ENCODE results near the gene STK32B.

STK32B gene

GRCh38 chr4:5206016-5206790, 154.9 kb downstream of the STK32B start:
- Mint-ChIP-seq H3K4me3 (no peak overlapping the region), H3K4me1 (no peaks in the 10 kb centered on the region), H3K27ac (no peak overlapping the region), H3K9me3 (peaks cover 9 to 29% of the 10 kb centered on the region in 2 donors), H3K27me3 (no peaks in the 10 kb centered on the region)
- ATAC-seq, result no peak
- no peak for DNase-seq

DNA sequence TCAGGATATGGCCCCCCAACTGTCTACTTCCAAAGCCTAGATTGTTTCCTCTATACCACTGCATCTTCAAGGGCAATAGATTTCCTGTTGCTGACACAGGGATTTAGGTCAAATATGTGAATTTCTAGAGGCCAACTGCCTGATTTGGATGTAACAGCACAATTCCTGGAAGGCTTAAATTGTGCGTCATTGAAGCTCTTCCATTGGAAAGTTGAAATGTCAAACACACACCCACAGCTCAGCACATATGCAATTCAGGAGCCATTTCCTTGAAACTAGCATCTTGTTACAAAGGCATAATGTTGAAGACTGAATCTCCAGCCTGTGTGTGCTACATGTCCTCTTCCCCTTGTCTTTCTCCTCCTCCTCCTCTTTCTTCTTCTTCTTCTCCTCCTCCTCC, 158.6 kb downstream of the STK32B start:
- DNase-seq (no peak), ATAC-seq (no peak)
- Mint-ChIP-seq H3K4me1 (no peaks in the 10 kb centered on the region), H3K27ac (no peak overlapping the region), H3K27me3 (no peaks in the 10 kb centered on the region), H3K9me3 (peaks cover 0 to 14% of the 10 kb centered on the region in 2 donors), H3K4me3 (no peak overlapping the region)

GRCh38 chr4:5211282-5211839, 160.1 kb downstream of the STK32B start:
- Mint-ChIP-seq H3K4me1 (no peaks in the 10 kb centered on the region), H3K9me3 (peaks cover 0 to 7% of the 10 kb centered on the region in 2 donors), H3K4me3 (no peak overlapping the region), H3K27me3 (no peaks in the 10 kb centered on the region), H3K27ac (no peak overlapping the region)
- ATAC-seq, result no peak
- DNase-seq, result no peak

GRCh38 chr4:5212255-5213013, 161.2 kb downstream of the STK32B start:
- ATAC-seq (no peak), DNase-seq (no peak)
- H3K27ac Mint-ChIP-seq, result no peak overlapping the region
- no peaks in the 10 kb centered on the region for H3K4me1 Mint-ChIP-seq
- no peaks in the 10 kb centered on the region for H3K9me3 Mint-ChIP-seq
- no peaks in the 10 kb centered on the region for H3K27me3 Mint-ChIP-seq
- no peak overlapping the region for H3K4me3 Mint-ChIP-seq

- Mint-ChIP-seq H3K27ac (peak overlapping the region in 1 of 2 donors; percentile 48), H3K4me3 (no peak overlapping the region), H3K4me1 (no peaks in the 10 kb centered on the region), H3K27me3 (no peaks in the 10 kb centered on the region), H3K9me3 (no peaks in the 10 kb centered on the region)
- DNase-seq (no peak), ATAC-seq (no peak)
These were observed 161.9 kb downstream of the STK32B start for GRCh38 chr4:5213087-5213595.

GRCh38 chr4:5215321-5215720, 164.0 kb downstream of the STK32B start:
- no peak overlapping the region for H3K27ac Mint-ChIP-seq
- H3K9me3 Mint-ChIP-seq, result peaks cover 0 to 11% of the 10 kb centered on the region in 2 donors
- ATAC-seq, result no peak
- DNase-seq, result no peak
- no peak overlapping the region for H3K4me3 Mint-ChIP-seq
- no peaks in the 10 kb centered on the region for H3K4me1 Mint-ChIP-seq
- H3K27me3 Mint-ChIP-seq, result no peaks in the 10 kb centered on the region

GRCh38 chr4:5217421-5217820, 166.1 kb downstream of the STK32B start:
- DNase-seq (no peak), ATAC-seq (no peak)
- H3K4me1 Mint-ChIP-seq, result no peaks in the 10 kb centered on the region
- H3K9me3 Mint-ChIP-seq, result peaks cover 11 to 32% of the 10 kb centered on the region in 2 donors
- no peaks in the 10 kb centered on the region for H3K27me3 Mint-ChIP-seq
- H3K27ac Mint-ChIP-seq, result no peak overlapping the region
- no peak overlapping the region for H3K4me3 Mint-ChIP-seq

- no peak overlapping the region for H3K27ac Mint-ChIP-seq
- no peak for DNase-seq
- H3K4me3 Mint-ChIP-seq, result no peak overlapping the region
- no peak for ATAC-seq
- H3K27me3 Mint-ChIP-seq, result no peaks in the 10 kb centered on the region
- H3K9me3 Mint-ChIP-seq, result peaks cover 13 to 41% of the 10 kb centered on the region in 2 donors
- H3K4me1 Mint-ChIP-seq, result no peaks in the 10 kb centered on the region
These were observed 167.2 kb downstream of the STK32B start for GRCh38 chr4:5218376-5219069.

GRCh38 chr4:5220028-5220427, 168.7 kb downstream of the STK32B start:
- Mint-ChIP-seq H3K4me3 (no peak overlapping the region), H3K4me1 (no peaks in the 10 kb centered on the region), H3K27ac (no peak overlapping the region), H3K27me3 (no peaks in the 10 kb centered on the region), H3K9me3 (peaks cover 13 to 41% of the 10 kb centered on the region in 2 donors)
- DNase-seq, result no peak
- ATAC-seq, result no peak

DNA sequence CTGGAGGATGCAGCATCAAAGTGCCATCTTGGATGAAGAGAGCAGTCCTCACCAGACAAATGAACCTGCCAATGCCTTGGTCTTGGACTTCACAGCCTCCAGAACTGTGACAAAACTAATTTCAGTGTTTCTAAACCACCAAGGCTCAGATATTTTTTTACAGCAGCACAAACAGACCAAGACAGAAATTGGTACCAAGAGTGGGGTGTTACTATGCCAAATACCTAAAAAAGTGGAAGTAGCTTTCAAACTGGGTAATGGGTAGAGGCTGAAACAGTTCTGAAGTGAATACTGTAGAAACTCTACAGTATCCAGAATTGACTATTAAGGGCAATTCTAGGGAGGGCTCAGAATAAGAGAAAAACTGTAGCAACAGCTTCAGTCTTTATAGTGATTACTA, 170.8 kb downstream of the STK32B start:
- Mint-ChIP-seq H3K4me3 (no peak overlapping the region), H3K27ac (no peak overlapping the region), H3K4me1 (no peaks in the 10 kb centered on the region), H3K27me3 (no peaks in the 10 kb centered on the region), H3K9me3 (peaks cover 13 to 41% of the 10 kb centered on the region in 2 donors)
- DNase-seq, result no peak
- no peak for ATAC-seq

- Mint-ChIP-seq H3K9me3 (peaks cover 13 to 41% of the 10 kb centered on the region in 2 donors), H3K27me3 (no peaks in the 10 kb centered on the region), H3K4me3 (no peak overlapping the region), H3K27ac (no peak overlapping the region), H3K4me1 (no peaks in the 10 kb centered on the region)
- DNase-seq (no peak), ATAC-seq (no peak)
These were observed 171.7 kb downstream of the STK32B start for GRCh38 chr4:5222951-5223350.

- Mint-ChIP-seq H3K4me1 (no peaks in the 10 kb centered on the region), H3K27ac (no peak overlapping the region), H3K27me3 (no peaks in the 10 kb centered on the region), H3K9me3 (peaks cover 13 to 40% of the 10 kb centered on the region in 2 donors), H3K4me3 (no peak overlapping the region)
- ATAC-seq, result no peak
- no peak for DNase-seq
These were observed 173.1 kb downstream of the STK32B start for GRCh38 chr4:5224340-5224739.

DNA sequence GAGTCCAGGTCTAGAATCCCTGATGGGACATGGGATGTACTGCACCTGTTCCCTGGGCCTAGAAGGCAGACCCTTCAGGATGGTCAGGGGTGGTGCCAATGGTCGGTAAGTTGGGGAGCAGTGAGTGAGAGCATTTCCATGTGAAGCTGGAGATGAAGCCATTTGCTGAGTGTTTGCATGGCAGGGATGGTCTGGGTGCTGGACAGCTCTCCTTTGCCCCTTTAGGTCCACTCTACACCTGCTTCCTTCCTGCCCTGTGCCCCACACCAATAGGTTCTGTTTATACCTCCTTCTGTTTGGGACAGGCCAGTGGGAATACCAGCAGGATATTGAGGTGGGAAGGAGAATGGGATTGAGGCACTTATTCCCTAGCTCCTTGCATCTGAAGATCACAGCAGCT, 181.3 kb downstream of the STK32B start:
- Mint-ChIP-seq H3K27ac (no peak overlapping the region), H3K9me3 (no peaks in the 10 kb centered on the region), H3K4me1 (no peaks in the 10 kb centered on the region), H3K4me3 (no peak overlapping the region), H3K27me3 (no peaks in the 10 kb centered on the region)
- DNase-seq (no peak), ATAC-seq (no peak)

DNA sequence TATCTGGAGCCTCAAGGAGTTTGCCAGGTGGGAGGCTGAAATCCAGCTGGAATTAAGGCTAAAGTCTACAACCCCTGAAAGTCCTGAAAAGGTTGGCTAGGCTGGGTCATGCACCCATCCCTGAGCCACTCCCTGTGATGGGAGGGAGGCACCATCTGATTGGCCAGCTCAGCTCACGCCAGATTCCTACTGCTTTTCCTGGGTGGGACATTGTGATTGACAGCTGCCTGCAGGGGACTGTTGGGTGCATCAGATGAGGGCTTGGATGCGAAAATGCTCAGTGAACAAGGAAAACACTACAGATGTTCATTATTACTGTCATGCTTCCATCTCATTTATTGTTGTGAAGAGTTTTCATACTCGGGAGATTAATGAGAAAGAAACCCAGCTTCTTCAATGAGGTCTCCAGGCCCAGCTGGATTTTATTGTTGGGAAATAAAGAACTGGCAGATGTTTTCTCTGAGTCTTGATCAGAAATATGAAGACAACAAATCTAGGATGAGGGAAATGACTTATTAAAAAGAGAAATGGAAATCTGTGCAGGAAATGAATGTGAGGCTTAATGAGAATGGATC, 185.9 kb downstream of the STK32B start:
- Mint-ChIP-seq H3K4me3 (no peak overlapping the region), H3K4me1 (no peaks in the 10 kb centered on the region), H3K27me3 (no peaks in the 10 kb centered on the region)

DNA sequence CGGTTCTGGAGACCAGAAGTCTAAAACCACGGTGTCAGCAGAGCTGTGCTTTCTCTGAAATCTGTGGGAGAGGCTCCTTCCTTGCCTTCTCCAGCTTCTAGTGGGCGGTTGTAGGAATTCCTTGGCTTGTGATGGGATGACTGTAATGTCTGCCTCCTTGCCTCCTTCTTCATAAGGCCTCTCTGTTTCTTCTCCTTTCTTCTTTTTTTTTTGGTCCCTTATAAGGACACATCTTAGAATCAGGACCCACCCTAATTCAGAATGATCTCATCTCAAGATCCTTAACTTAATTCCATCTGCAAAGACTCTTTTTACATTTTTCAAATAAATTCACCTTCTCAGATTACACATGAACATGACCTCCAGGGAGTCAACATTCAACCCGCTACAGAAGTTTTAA, 186.9 kb downstream of the STK32B start:
- no peak overlapping the region for H3K4me3 Mint-ChIP-seq
- H3K27me3 Mint-ChIP-seq, result no peaks in the 10 kb centered on the region
- no peaks in the 10 kb centered on the region for H3K4me1 Mint-ChIP-seq
- H3K27ac Mint-ChIP-seq, result no peak overlapping the region
- DNase-seq (no peak), ATAC-seq (no peak)
- H3K9me3 Mint-ChIP-seq, result no peaks in the 10 kb centered on the region

More for the DNA sequence above, 185.9 kb downstream of the STK32B start:
- Mint-ChIP-seq H3K27ac (no peak overlapping the region), H3K9me3 (no peaks in the 10 kb centered on the region)
- DNase-seq, result no peak
- ATAC-seq, result no peak

All from stimulated activated naive CD8-positive, alpha-beta T cell treated with anti-CD3 and anti-CD28 coated beads, Interleukin-15, amount 100 ng/mL, for 72 hours (primary cell).